GM23248 (cell line): ENCODE results near the gene WBP2. TPM values are rescaled to one million over a fixed set of nuclear protein-coding genes. Genes with fewer than 3 reads are reported as not detected.

Source experiments
- DNase-seq: peaks from one replicate; pipeline ENCODE4 v3.0.0-alpha.2; 2015
- H2AFZ ChIP-seq: fragments of 200-600 bp; sonication (generic); 2 replicates; pipeline ENCODE4 v1.6.1; 2016; ENCODE audit warnings: antibody characterized with exemption
- H3F3A ChIP-seq: fragments of 200-600 bp; sonication (generic); 2 replicates; pipeline ENCODE4 v1.6.1; 2016; ENCODE audit warnings: mild to moderate bottlenecking, antibody characterized with exemption, mixed run types; ENCODE audit not compliant: insufficient read depth
- H3K27ac ChIP-seq: fragments of 200-600 bp; sonication (generic); 2 replicates; pipeline ENCODE4 v1.5.1; 2016; ENCODE audit warnings: mild to moderate bottlenecking
- H3K27me3 ChIP-seq: fragments of 200-600 bp; sonication (generic); replicated peaks from 2 replicates; pipeline ENCODE4 v1.6.1; 2016; ENCODE audit warnings: mild to moderate bottlenecking; ENCODE audit not compliant: insufficient read depth
- H3K36me3 ChIP-seq: fragments of 200-600 bp; sonication (generic); 2 replicates; pipeline ENCODE4 v1.6.1; 2016; ENCODE audit warnings: low read depth, mild to moderate bottlenecking
- H3K4me1 ChIP-seq: fragments of 200-600 bp; sonication (generic); 2 replicates; pipeline ENCODE4 v1.6.1; 2016; ENCODE audit warnings: mild to moderate bottlenecking; ENCODE audit not compliant: insufficient read depth
- H3K4me2 ChIP-seq: fragments of 200-600 bp; sonication (generic); one replicate; pipeline ENCODE4 v1.6.1; 2016; ENCODE audit warnings: mild to moderate bottlenecking; ENCODE audit not compliant: unreplicated experiment
- H3K4me3 ChIP-seq: fragments of 200-600 bp; sonication (generic); 2 replicates; pipeline ENCODE4 v1.5.1; 2016; ENCODE audit warnings: mild to moderate bottlenecking
- H3K79me2 ChIP-seq: fragments of 200-600 bp; sonication (generic); 2 replicates; pipeline ENCODE4 v1.6.1; 2016; ENCODE audit warnings: mild to moderate bottlenecking; ENCODE audit not compliant: insufficient read depth
- H3K9ac ChIP-seq: fragments of 200-600 bp; sonication (generic); 2 replicates; pipeline ENCODE4 v1.6.1; 2016; ENCODE audit warnings: mild to moderate bottlenecking
- H3K9me2 ChIP-seq: fragments of 200-600 bp; sonication (generic); 2 replicates; pipeline ENCODE4 v1.6.1; 2016; ENCODE audit warnings: mixed run types, mild to moderate bottlenecking, moderate library complexity; ENCODE audit not compliant: insufficient read depth
- H3K9me3 ChIP-seq: fragments of 200-600 bp; sonication (generic); one replicate; pipeline ENCODE4 v1.6.1; 2017; ENCODE audit warnings: low read depth
- H4K20me1 ChIP-seq: fragments of 200-600 bp; sonication (generic); 2 replicates; pipeline ENCODE4 v1.6.0; 2016; ENCODE audit not compliant: insufficient read depth
- EZH2 ChIP-seq: fragments of 200-600 bp; sonication (generic); IDR thresholded peaks from 2 replicates; pipeline ENCODE4 v1.6.1; 2018; ENCODE audit warnings: antibody characterized with exemption, mild to moderate bottlenecking; ENCODE audit not compliant: insufficient read depth, poor library complexity, severe bottlenecking
- EZH2phosphoT487 ChIP-seq: fragments of 200-600 bp; sonication (generic); IDR thresholded peaks from 2 replicates; pipeline ENCODE4 v1.6.1; 2018; ENCODE audit warnings: antibody characterized with exemption, moderate library complexity, mild to moderate bottlenecking, low read depth; ENCODE audit not compliant: insufficient read depth
- WGBS, 2 experiments: methylation state at CpG; one replicate each; pipeline ENCODE4 v1.1.6; 2015 to 2017; ENCODE audit warnings: low lambda C conversion rate in 2 of 2, low coverage in 1 of 2; ENCODE audit errors: missing lambda C conversion rate in 2 of 2; 5-methylcytosine and 5-hydroxymethylcytosine counted together
- in situ Hi-C: fragments of 300-500 bp; cut with MboI; formaldehyde crosslinking; loops from 2 replicates; pipeline ENCODE4 v1.15.0; 2020
- polyA plus RNA-seq: library from polyadenylated mRNA; unstranded; fragments of >200 nt; fragmentation: Nextera tagmentation; extraction: Ambion mirVana; gene quantifications from 2 replicates; pipeline ENCODE4 v1.2.1, GENCODE V29; 2016
- total RNA-seq: library from RNA; depleted of rRNA; stranded (reverse); fragments of >200 nt; shearing (Covaris generic); gene quantifications from 2 replicates; pipeline ENCODE4 v1.2.3, GENCODE V29; 2014

The WBP2 gene
- total and polyA plus RNA-seq, 2 experiments from 2014 or later = 17.4 to 59.4 TPM

GRCh38 chr17:75814900-75815373, 40.2 kb downstream of the WBP2 start:
- Histone ChIP-seq H3F3A (peaks cover 3% of the 10 kb centered on the region; the same call in 1 of the 2 replicates), H3K27ac (0 out of 2 replicates have a peak overlapping the region, but pooled peaks have one; percentile 8), H3K9me2 (no peaks in the 10 kb centered on the region), H3K4me1 (peaks cover 10% of the 10 kb centered on the region), H3K4me2 (peak overlapping the region; percentile 7), H4K20me1 (no peaks in the 10 kb centered on the region), H3K27me3 (no peaks in the 10 kb centered on the region), H3K9me3 (no peaks in the 10 kb centered on the region), H3K4me3 (no peak overlapping the region), H2AFZ (no peak overlapping the region), H3K79me2 (peaks cover 7% of the 10 kb centered on the region; the same call in 1 of the 2 replicates), H3K9ac (peak overlapping the region; percentile 54; the same call in 1 of the 2 replicates), H3K36me3 (peaks cover 8% of the 10 kb centered on the region; the same call in 1 of the 2 replicates)
- in situ Hi-C loops = no loop called here
- WGBS, 2 experiments = 60 to 78% methylated on average over 8 to 11 of the region's 13 CpGs
- peak; percentile 81 for DNase-seq
- TF ChIP-seq EZH2 (no peak), EZH2phosphoT487 (no peak)

- peaks cover 10% of the 10 kb centered on the region; the same call in 1 of the 2 replicates for H3K36me3 ChIP-seq
- TF ChIP-seq EZH2phosphoT487 = no peak
- no peak for TF ChIP-seq EZH2
These were observed 41.1 kb downstream of the WBP2 start for GRCh38 chr17:75814021-75814395.

GRCh38 chr17:75813081-75814020, 41.8 kb downstream of the WBP2 start:
- Histone ChIP-seq H3K4me1 (peaks cover 23% of the 10 kb centered on the region), H3K9me2 (no peaks in the 10 kb centered on the region), H2AFZ (no peak overlapping the region), H4K20me1 (no peaks in the 10 kb centered on the region), H3K36me3 (peaks cover 10% of the 10 kb centered on the region; the same call in 1 of the 2 replicates), H3K27me3 (no peaks in the 10 kb centered on the region), H3F3A (peaks cover 15% of the 10 kb centered on the region), H3K4me2 (no peak overlapping the region), H3K9me3 (no peaks in the 10 kb centered on the region), H3K27ac (no peak overlapping the region), H3K9ac (no peak overlapping the region), H3K79me2 (peaks cover 10% of the 10 kb centered on the region; the same call in 1 of the 2 replicates), H3K4me3 (no peak overlapping the region)
- in situ Hi-C loops = no loop called here
- no peak for DNase-seq
- WGBS, 2 experiments = 86 to 88% methylated on average over 24 of the region's 24 CpGs
- no peak for TF ChIP-seq EZH2
- TF ChIP-seq EZH2phosphoT487 = no peak

More at GRCh38 chr17:75814021-75814395, 41.1 kb downstream of the WBP2 start:
- no peaks in the 10 kb centered on the region for H3K9me2 ChIP-seq
- H3K9me3 ChIP-seq = no peaks in the 10 kb centered on the region
- peaks cover 11% of the 10 kb centered on the region; the same call in 1 of the 2 replicates for H3F3A ChIP-seq
- H3K4me3 ChIP-seq = no peak overlapping the region
- in situ Hi-C loops = no loop called here
- no peak overlapping the region for H3K27ac ChIP-seq
- no peaks in the 10 kb centered on the region for H4K20me1 ChIP-seq
- H3K79me2 ChIP-seq = peaks cover 7% of the 10 kb centered on the region; the same call in 1 of the 2 replicates
- no peaks in the 10 kb centered on the region for H3K27me3 ChIP-seq
- DNase-seq = no peak
- H3K4me1 ChIP-seq = peaks cover 18% of the 10 kb centered on the region
- H2AFZ ChIP-seq = no peak overlapping the region
- H3K4me2 ChIP-seq = no peak overlapping the region
- H3K9ac ChIP-seq = no peak overlapping the region
- 91 to 95% methylated on average over 6 of the region's 6 CpGs for WGBS, 2 experiments

GRCh38 chr17:75812096-75813013, 42.8 kb downstream of the WBP2 start:
- Histone ChIP-seq H3K4me3 (no peak overlapping the region), H2AFZ (no peak overlapping the region), H3K9ac (no peak overlapping the region), H3K27ac (no peak overlapping the region), H3K9me3 (no peaks in the 10 kb centered on the region), H3K27me3 (no peaks in the 10 kb centered on the region), H3K4me1 (peaks cover 26% of the 10 kb centered on the region), H3K79me2 (peaks cover 15% of the 10 kb centered on the region; the same call in 1 of the 2 replicates), H3K36me3 (peaks cover 10% of the 10 kb centered on the region; the same call in 1 of the 2 replicates), H3K4me2 (no peak overlapping the region), H3F3A (peaks cover 24% of the 10 kb centered on the region), H4K20me1 (no peaks in the 10 kb centered on the region), H3K9me2 (no peaks in the 10 kb centered on the region)
- 89 to 92% methylated on average over 27 of the region's 27 CpGs for WGBS, 2 experiments
- DNase-seq = no peak
- TF ChIP-seq EZH2 = no peak
- TF ChIP-seq EZH2phosphoT487 = no peak
- in situ Hi-C loops = no loop called here
